ENCODE results near the gene DDR2. TPM values are rescaled to one million over a fixed set of nuclear protein-coding genes. Genes with fewer than 3 reads are reported as not detected.

Gene DDR2
- total and polyA plus RNA-seq, 8 donors = 6.8 to 117 (median 34.1) TPM

DNA sequence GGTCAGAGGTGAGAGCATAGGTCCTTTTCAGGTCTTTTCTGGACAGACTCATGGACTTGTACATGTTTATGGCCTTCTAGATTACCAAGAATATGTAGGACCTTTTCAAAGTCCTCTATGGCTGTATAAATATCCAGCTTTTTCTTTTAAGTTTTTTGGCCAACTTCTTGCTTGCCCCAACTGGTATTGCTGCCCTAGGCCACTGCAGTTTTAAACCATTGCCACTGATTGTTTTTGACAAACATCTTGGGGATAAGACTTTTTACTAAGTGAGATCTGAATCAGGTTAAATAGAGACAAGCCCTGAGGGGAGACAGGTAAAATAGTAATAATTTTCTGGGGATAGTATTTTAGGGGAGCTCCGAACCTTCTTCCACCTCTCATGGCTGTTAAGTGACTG, 14.8 kb upstream of the DDR2 start:
- TF ChIP-seq, protein P1, sequence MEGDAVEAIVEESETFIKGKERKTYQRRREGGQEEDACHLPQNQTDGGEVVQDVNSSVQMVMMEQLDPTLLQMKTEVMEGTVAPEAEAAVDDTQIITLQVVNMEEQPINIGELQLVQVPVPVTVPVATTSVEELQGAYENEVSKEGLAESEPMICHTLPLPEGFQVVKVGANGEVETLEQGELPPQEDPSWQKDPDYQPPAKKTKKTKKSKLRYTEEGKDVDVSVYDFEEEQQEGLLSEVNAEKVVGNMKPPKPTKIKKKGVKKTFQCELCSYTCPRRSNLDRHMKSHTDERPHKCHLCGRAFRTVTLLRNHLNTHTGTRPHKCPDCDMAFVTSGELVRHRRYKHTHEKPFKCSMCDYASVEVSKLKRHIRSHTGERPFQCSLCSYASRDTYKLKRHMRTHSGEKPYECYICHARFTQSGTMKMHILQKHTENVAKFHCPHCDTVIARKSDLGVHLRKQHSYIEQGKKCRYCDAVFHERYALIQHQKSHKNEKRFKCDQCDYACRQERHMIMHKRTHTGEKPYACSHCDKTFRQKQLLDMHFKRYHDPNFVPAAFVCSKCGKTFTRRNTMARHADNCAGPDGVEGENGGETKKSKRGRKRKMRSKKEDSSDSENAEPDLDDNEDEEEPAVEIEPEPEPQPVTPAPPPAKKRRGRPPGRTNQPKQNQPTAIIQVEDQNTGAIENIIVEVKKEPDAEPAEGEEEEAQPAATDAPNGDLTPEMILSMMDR (IDR thresholded peaks at IDR 0.05) = no peak
- TF ChIP-seq POLR2AphosphoS5 (IDR thresholded peaks at IDR 0.05) = no peak
- H3K27me3 ChIP-seq = no peaks in the 10 kb centered on the region
- H3K36me3 ChIP-seq = no peaks in the 10 kb centered on the region
- no peak overlapping the region for H3K4me3 ChIP-seq
- 94 to 100% (median 97%) methylated on average over 1 of the region's 1 CpG for WGBS, 5 donors
- intact Hi-C loops (cut with DNase I; ENCODE audit: low total_unique reads) = no loop called here
- peaks cover 0 to 16% (median 9%) of the 10 kb centered on the region in 4 donors for H3K9me3 ChIP-seq
- DNase-seq = no peak
- H3K4me1 ChIP-seq = peaks cover 9 to 17% (median 15%) of the 10 kb centered on the region in 4 donors
- no peak overlapping the region for H3K27ac ChIP-seq

DNA sequence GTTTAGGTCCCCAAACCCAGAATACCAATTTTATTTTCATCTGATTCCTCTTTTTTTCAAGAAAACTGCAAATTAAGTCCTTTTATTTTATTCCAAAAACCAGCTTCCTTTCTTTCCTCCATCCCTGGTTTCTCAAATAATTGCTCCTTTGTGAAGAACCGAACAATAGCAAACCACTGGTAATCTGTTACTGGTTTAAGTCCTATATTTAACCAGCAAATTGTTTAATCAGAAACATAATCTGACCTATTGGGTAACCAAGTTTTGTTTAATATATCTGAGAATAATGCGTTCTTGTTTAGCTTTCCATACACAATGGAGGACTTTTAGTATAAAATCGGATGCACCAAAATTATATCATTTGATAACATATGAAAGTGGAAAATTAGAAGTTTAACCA, 13.2 kb upstream of the DDR2 start:
- intact Hi-C loops (cut with DNase I; ENCODE audit: low total_unique reads) = no loop called here
- Histone ChIP-seq H3K27ac (no peak overlapping the region), H3K4me3 (no peak overlapping the region), H3K27me3 (no peaks in the 10 kb centered on the region), H3K36me3 (no peaks in the 10 kb centered on the region), H3K4me1 (peaks cover 0 to 2% (median under 1%) of the 10 kb centered on the region in 4 donors), H3K9me3 (peaks cover 0 to 16% (median 9%) of the 10 kb centered on the region in 4 donors)
- 35 to 69% (median 46%) methylated on average over 3 of the region's 3 CpGs for WGBS, 5 donors
- no peak for DNase-seq
- TF ChIP-seq, protein P1 (IDR thresholded peaks at IDR 0.05) = no peak
- TF ChIP-seq POLR2AphosphoS5 (IDR thresholded peaks at IDR 0.05) (no peak), EP300 (IDR thresholded peaks at IDR 0.05) (no peak), POLR2A (IDR thresholded peaks at IDR 0.05) (no peak)

DNA sequence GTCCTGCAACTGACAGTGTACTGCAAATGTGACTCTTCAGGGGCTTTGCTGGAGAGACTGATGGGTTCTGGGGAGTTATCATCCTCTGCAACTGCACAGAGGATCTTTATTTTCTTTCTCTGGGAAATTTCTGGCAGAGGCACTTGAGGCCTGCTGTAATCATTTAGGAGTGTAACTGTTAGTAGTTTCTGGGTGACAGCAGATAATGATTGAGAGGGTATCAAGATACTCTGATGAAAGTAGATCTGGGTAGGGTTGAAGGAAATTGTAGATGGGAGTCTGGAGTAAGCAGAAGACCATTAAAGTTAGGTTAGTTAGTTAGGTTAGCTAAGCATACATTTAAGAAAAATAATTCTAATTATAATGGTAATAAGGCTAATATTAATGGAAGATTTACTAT, 11.0 kb upstream of the DDR2 start:
- Histone ChIP-seq H3K4me1 (peaks cover 0 to 13% (median 5%) of the 10 kb centered on the region in 4 donors), H3K4me3 (no peak overlapping the region), H3K27me3 (no peaks in the 10 kb centered on the region), H3K9me3 (peaks cover 0 to 16% (median 9%) of the 10 kb centered on the region in 4 donors), H3K36me3 (no peaks in the 10 kb centered on the region), H3K27ac (no peak overlapping the region)
- DNase-seq = no peak
- intact Hi-C loops (cut with DNase I; ENCODE audit: low total_unique reads) = no loop called here
- TF ChIP-seq, protein P1 (IDR thresholded peaks at IDR 0.05) = no peak
- no peak for TF ChIP-seq POLR2AphosphoS5 (IDR thresholded peaks at IDR 0.05)
- TF ChIP-seq POLR2A (IDR thresholded peaks at IDR 0.05) = no peak
- TF ChIP-seq EP300 (IDR thresholded peaks at IDR 0.05) = no peak

DNA sequence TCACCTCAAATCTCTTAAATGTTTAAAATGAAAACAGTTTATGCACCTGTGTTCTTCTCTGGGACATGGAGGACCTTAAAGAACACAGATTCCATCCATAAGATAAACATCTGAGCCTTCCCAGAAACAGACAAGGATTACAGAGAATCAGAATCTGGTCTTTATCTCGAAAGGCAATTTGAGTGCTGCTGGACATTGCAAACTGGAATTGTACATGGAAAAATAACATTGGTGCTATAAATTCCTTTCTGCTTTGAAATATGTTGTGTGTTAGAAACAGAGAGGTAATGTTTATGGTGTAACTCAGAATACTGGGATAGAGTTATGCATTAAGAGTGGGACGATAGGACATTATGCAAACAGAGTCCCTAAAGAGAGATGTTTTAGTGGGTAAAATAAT, 6.6 kb upstream of the DDR2 start:
- H3K27me3 ChIP-seq = no peaks in the 10 kb centered on the region
- H3K27ac ChIP-seq = peak overlapping the region in 4 of 5 donors; percentile 2 to 74 (median 66)
- H3K36me3 ChIP-seq = no peaks in the 10 kb centered on the region
- TF ChIP-seq EP300 (IDR thresholded peaks at IDR 0.05) (no peak), POLR2A (IDR thresholded peaks at IDR 0.05) (no peak), POLR2AphosphoS5 (IDR thresholded peaks at IDR 0.05) (no peak)
- TF ChIP-seq, protein P1 (IDR thresholded peaks at IDR 0.05) = no peak
- no peaks in the 10 kb centered on the region for H3K9me3 ChIP-seq
- intact Hi-C loops (cut with DNase I; ENCODE audit: low total_unique reads) = no loop called here
- DNase-seq = peak in 1 of 2 donors; percentile 46
- H3K4me1 ChIP-seq = peaks cover 0 to 30% (median 18%) of the 10 kb centered on the region in 4 donors
- 51 to 85% (median 71%) methylated on average over 2 of the region's 2 CpGs for WGBS, 5 donors
- H3K4me3 ChIP-seq = no peak overlapping the region
